ENCODE measurements around the gene SYT5. TPM values are rescaled to one million over a fixed set of nuclear protein-coding genes. Genes with fewer than 3 reads are reported as not detected.
"Not testable (repeated sequence)": the region's sequence is repeated elsewhere in the genome, so short reads cannot be mapped to it uniquely, and the experiment has no call there.

The SYT5 gene
- total and polyA plus RNA-seq, 12 donors, result under 0.01 to 1.1 TPM; not detected in 10

GRCh38 chr19:55172741-55173140 is 7.3 kb downstream of the SYT5 start:
- no peak for DNase-seq
- ATAC-seq, result no peak
- peaks cover 35 to 100% (median 98%) of the 10 kb centered on the region in 7 donors for H3K27me3 ChIP-seq
- H3K36me3 ChIP-seq, result no peaks in the 10 kb centered on the region
- peaks cover 3 to 21% (median 11%) of the 10 kb centered on the region in 9 donors for H3K4me1 ChIP-seq
- TF ChIP-seq CTCF (IDR thresholded peaks at IDR 0.05), result no peak
- no peaks in the 10 kb centered on the region for H3K9me3 ChIP-seq
- no peak overlapping the region for H3K4me3 ChIP-seq
- WGBS, 2 donors, result 10 to 12% methylated on average over 12 of the region's 12 CpGs
- intact Hi-C loops (cut with DNase I), result no loop called here
- H3K27ac ChIP-seq, result no peak overlapping the region

- ATAC-seq; intact Hi-C loops (cut with DNase I); H3K9me3 ChIP-seq; DNase-seq; H3K36me3 ChIP-seq; H3K27ac ChIP-seq; H3K4me3 ChIP-seq: not testable (repeated sequence)
- peaks cover 3 to 21% (median 11%) of the 10 kb centered on the region in 9 donors for H3K4me1 ChIP-seq
- H3K27me3 ChIP-seq, result peaks cover 34 to 100% (median 98%) of the 10 kb centered on the region in 7 donors
- WGBS, 2 donors, result 46 to 58% methylated on average over 9 of the region's 9 CpGs
Observed at GRCh38 chr19:55172318-55172717, 7.8 kb downstream of the SYT5 start.

- Histone ChIP-seq H3K4me3 (no peak overlapping the region), H3K4me1 (peaks cover 3 to 28% (median 18%) of the 10 kb centered on the region in 9 donors), H3K27ac (no peak overlapping the region), H3K27me3 (peaks cover 33 to 99% (median 96%) of the 10 kb centered on the region in 7 donors), H3K36me3 (no peaks in the 10 kb centered on the region), H3K9me3 (no peaks in the 10 kb centered on the region)
- no peak for DNase-seq
- TF ChIP-seq CTCF (IDR thresholded peaks at IDR 0.05), result no peak
- WGBS, 2 donors, result 79% methylated on average over 5 of the region's 5 CpGs
- no peak for ATAC-seq
- intact Hi-C loops (cut with DNase I), result no loop called here
Observed at GRCh38 chr19:55171440-55171839, 8.6 kb downstream of the SYT5 start.

- Histone ChIP-seq H3K4me1 (peaks cover 3 to 40% (median 25%) of the 10 kb centered on the region in 9 donors), H3K27me3 (peaks cover 15 to 97% (median 89%) of the 10 kb centered on the region in 7 donors), H3K27ac (no peak overlapping the region), H3K36me3 (peaks cover 0 to 13% (median 0%) of the 10 kb centered on the region in 9 donors), H3K4me3 (no peak overlapping the region), H3K9me3 (no peaks in the 10 kb centered on the region)
- TF ChIP-seq CTCF (IDR thresholded peaks at IDR 0.05), result no peak
- 60 to 64% methylated on average over 4 of the region's 4 CpGs for WGBS, 2 donors
- no peak for ATAC-seq
- intact Hi-C loops (cut with DNase I), result no loop called here
- DNase-seq, result no peak
Observed at GRCh38 chr19:55169136-55169535, 11.0 kb downstream of the SYT5 start.

GRCh38 chr19:55166530-55167268 is 13.4 kb downstream of the SYT5 start, which contains the start of gene DNAAF3:
Gene DNAAF3, minus strand, starts transcription at chr19:55166613. Its CDS starts 200 bp downstream, at chr19:55166413.
- H3K4me1 ChIP-seq, result peaks cover 0 to 24% (median 18%) of the 10 kb centered on the region in 9 donors
- peak within 1 kb of the TSS in 2 of 10 donors; percentile 45 to 51 for H3K27ac ChIP-seq
- DNase-seq (peak; percentile 90 to 94), ATAC-seq (peak; percentile 96 to 99 (median 97))
- 2% methylated on average over 33 of the region's 33 CpGs for WGBS, 2 donors
- intact Hi-C loops (cut with DNase I), result no loop called here
- H3K36me3 ChIP-seq, result peaks cover 0 to 23% (median 0%) of the 10 kb centered on the region in 9 donors
- peaks cover 9 to 96% (median 83%) of the 10 kb centered on the region in 7 donors for H3K27me3 ChIP-seq
- peak within 1 kb of the TSS in 9 of 10 donors; percentile 25 to 54 (median 48) for H3K4me3 ChIP-seq
- no peak for TF ChIP-seq CTCF (IDR thresholded peaks at IDR 0.05)
- no peaks in the 10 kb centered on the region for H3K9me3 ChIP-seq
